ENCODE data around the gene TXNDC9.

The TXNDC9 gene

GRCh38 chr2:99275882-99276281 lies 60.3 kb downstream of the TXNDC9 start:
- no peak overlapping the region for H3K4me3 ChIP-seq (ENCODE audit: low read depth, low read length)
- H3K27ac ChIP-seq = no peak overlapping the region
- no peak for TF ChIP-seq CTCF (IDR thresholded peaks at IDR 0.05; ENCODE audit: low read depth, low read length)
- DNase-seq = no peak
- H3K36me3 ChIP-seq = no peaks in the 10 kb centered on the region
- no peaks in the 10 kb centered on the region for H3K27me3 ChIP-seq (ENCODE audit: insufficient read depth, low read depth, severe bottlenecking)
- no peaks in the 10 kb centered on the region for H3K9me3 ChIP-seq (ENCODE audit: severe bottlenecking)

All from WERI-Rb-1 (cell line).